Ecto neural progenitor cell (in vitro differentiated cells): ENCODE data around the gene CLIP2.
"Not testable (repeated sequence)": the region's sequence is repeated elsewhere in the genome, so short reads cannot be mapped to it uniquely, and the experiment has no call there.

ENCODE experiments used
- DNase-seq: peaks from one replicate; pipeline ENCODE4 v3.0.0-alpha.2; 2018; ENCODE audit warnings: low spot score

Gene CLIP2

GRCh38 chr7:74371381-74372341 is 82.5 kb downstream of the CLIP2 start:
- DNase-seq = no peak

- DNase-seq = no peak
Measured at GRCh38 chr7:74372511-74373111, 83.4 kb downstream of the CLIP2 start.

- no peak for DNase-seq
Measured at GRCh38 chr7:74373536-74373935, 84.3 kb downstream of the CLIP2 start.

GRCh38 chr7:74375726-74376220 is 86.6 kb downstream of the CLIP2 start:
- DNase-seq = no peak

GRCh38 chr7:74376256-74377036 is 87.2 kb downstream of the CLIP2 start:
- DNase-seq = no peak

GRCh38 chr7:74379938-74380337 is 90.7 kb downstream of the CLIP2 start:
- DNase-seq = no peak

GRCh38 chr7:74380720-74381119 is 91.5 kb downstream of the CLIP2 start:
- DNase-seq = no peak

- DNase-seq = not testable (repeated sequence)
Measured at GRCh38 chr7:74384086-74384485, 94.9 kb downstream of the CLIP2 start.

GRCh38 chr7:74384854-74385253 is 95.6 kb downstream of the CLIP2 start:
- DNase-seq = not testable (repeated sequence)

GRCh38 chr7:74387606-74388005 is 98.4 kb downstream of the CLIP2 start:
- DNase-seq = no peak

GRCh38 chr7:74388880-74389415 is 99.7 kb downstream of the CLIP2 start:
- no peak for DNase-seq

GRCh38 chr7:74393722-74394121 is 104.5 kb downstream of the CLIP2 start:
- not testable (repeated sequence) for DNase-seq

GRCh38 chr7:74394601-74395000 is 105.4 kb downstream of the CLIP2 start:
- DNase-seq = not testable (repeated sequence)

GRCh38 chr7:74395745-74396311 is 106.6 kb downstream of the CLIP2 start:
- no peak for DNase-seq

- DNase-seq = no peak
Measured at GRCh38 chr7:74396993-74397392, 107.8 kb downstream of the CLIP2 start.

- no peak for DNase-seq
Measured at GRCh38 chr7:74398426-74398825, 109.2 kb downstream of the CLIP2 start.

GRCh38 chr7:74399006-74399405 is 109.8 kb downstream of the CLIP2 start:
- no peak for DNase-seq

GRCh38 chr7:74400420-74401136 is 111.4 kb downstream of the CLIP2 start:
- no peak for DNase-seq

- DNase-seq = peak; percentile 83
Measured at GRCh38 chr7:74401137-74401859, 112.1 kb downstream of the CLIP2 start.

- DNase-seq = not testable (repeated sequence)
Measured at GRCh38 chr7:74402668-74403067, 113.5 kb downstream of the CLIP2 start.
